Measurements from ENCODE around the gene PDLIM4. TPM values are rescaled to one million over a fixed set of nuclear protein-coding genes. Genes with fewer than 3 reads are reported as not detected.

Gene PDLIM4
- polyA plus RNA-seq, 1 donor (not counting 4 experiments of a cell fraction or from before 2014, with no cell fraction given), result 38.3 TPM

DNA sequence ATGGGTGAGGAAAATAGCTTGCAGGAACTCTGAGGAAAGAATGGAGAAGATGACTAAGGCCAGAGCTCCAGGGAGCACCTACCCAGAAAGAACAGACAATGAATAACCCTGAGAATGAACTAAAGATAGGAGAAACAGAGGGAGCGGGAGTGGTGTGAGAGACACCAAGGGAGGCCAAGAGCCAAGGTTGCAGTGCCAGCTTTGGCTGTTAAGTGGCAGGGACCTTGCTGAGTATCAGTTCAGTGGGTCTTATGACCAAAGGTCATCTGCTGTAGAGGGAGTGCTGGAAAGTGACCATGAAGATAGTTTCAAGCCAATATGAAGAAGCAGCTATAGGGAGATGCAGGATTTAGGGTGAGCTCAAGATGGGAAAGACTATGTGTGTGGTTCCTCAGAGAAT is 46.6 kb upstream of the PDLIM4 start:
- Histone ChIP-seq H4K20me1 (ENCODE audit: control insufficient read depth, extremely low read depth, insufficient read depth, low read length) (no peaks in the 10 kb centered on the region), H3K27ac (ENCODE audit: control insufficient read depth, insufficient read depth, low read length) (no peak overlapping the region), H3K79me2 (ENCODE audit: control insufficient read depth, insufficient read depth, low read length) (no peaks in the 10 kb centered on the region), H2AFZ (ENCODE audit: control insufficient read depth, low read length) (no peak overlapping the region), H3K4me1 (ENCODE audit: control insufficient read depth, extremely low read depth, insufficient read depth, low read length) (peaks cover 11% of the 10 kb centered on the region), H3K36me3 (ENCODE audit: control insufficient read depth in 2 of 2, extremely low read depth in 1 of 2, insufficient read depth in 2 of 2, low read length in 2 of 2) (peaks cover 40 to 48% of the 10 kb centered on the region in 2 experiments), H3K4me3 (ENCODE audit: control insufficient read depth in 2 of 3, extremely low read depth in 1 of 3, insufficient read depth in 2 of 3, low read depth in 1 of 3, low read length in 3 of 3) (no peak overlapping the region), H3K4me2 (ENCODE audit: control insufficient read depth, extremely low read depth, insufficient read depth, low read depth, low read length) (no peak overlapping the region), H3K27me3 (ENCODE audit: control insufficient read depth, extremely low read depth, insufficient read depth, low read length) (no peaks in the 10 kb centered on the region), H3K9me1 (ENCODE audit: control insufficient read depth, extremely low read depth, insufficient read depth, low read length) (peaks cover 2% of the 10 kb centered on the region), H3K9me3 (ENCODE audit: control insufficient read depth, low read depth, low read length) (no peaks in the 10 kb centered on the region), H3K9ac (ENCODE audit: control insufficient read depth, extremely low read depth, insufficient read depth, low read length) (no peak overlapping the region)
- TF ChIP-seq EZH2 (IDR thresholded peaks at IDR 0.05; ENCODE audit: low read length), result no peak
- TF ChIP-seq, protein P1, sequence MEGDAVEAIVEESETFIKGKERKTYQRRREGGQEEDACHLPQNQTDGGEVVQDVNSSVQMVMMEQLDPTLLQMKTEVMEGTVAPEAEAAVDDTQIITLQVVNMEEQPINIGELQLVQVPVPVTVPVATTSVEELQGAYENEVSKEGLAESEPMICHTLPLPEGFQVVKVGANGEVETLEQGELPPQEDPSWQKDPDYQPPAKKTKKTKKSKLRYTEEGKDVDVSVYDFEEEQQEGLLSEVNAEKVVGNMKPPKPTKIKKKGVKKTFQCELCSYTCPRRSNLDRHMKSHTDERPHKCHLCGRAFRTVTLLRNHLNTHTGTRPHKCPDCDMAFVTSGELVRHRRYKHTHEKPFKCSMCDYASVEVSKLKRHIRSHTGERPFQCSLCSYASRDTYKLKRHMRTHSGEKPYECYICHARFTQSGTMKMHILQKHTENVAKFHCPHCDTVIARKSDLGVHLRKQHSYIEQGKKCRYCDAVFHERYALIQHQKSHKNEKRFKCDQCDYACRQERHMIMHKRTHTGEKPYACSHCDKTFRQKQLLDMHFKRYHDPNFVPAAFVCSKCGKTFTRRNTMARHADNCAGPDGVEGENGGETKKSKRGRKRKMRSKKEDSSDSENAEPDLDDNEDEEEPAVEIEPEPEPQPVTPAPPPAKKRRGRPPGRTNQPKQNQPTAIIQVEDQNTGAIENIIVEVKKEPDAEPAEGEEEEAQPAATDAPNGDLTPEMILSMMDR (optimal IDR thresholded peaks at IDR 0.05 in 1 of 3, IDR thresholded peaks at IDR 0.05 in 1 of 3, conservative IDR thresholded peaks at IDR 0.05 in 1 of 3; ENCODE audit: extremely low read depth in 1 of 3, insufficient read depth in 2 of 3, low read length in 3 of 3), result no peak
- no peak for FAIRE-seq
- dilution Hi-C loops (cut with MboI; ENCODE audit: extremely low pct_ligation_motif_present, low sequenced_read_pairs), result no loop called here
- no peak for DNase-seq (ENCODE audit: low read depth, low spot score)

- Histone ChIP-seq H3K36me3 (ENCODE audit: control insufficient read depth in 2 of 2, extremely low read depth in 1 of 2, insufficient read depth in 2 of 2, low read length in 2 of 2) (peaks cover 36 to 45% of the 10 kb centered on the region in 2 experiments), H3K27ac (ENCODE audit: control insufficient read depth, insufficient read depth, low read length) (no peak overlapping the region), H3K9ac (ENCODE audit: control insufficient read depth, extremely low read depth, insufficient read depth, low read length) (no peak overlapping the region), H3K9me3 (ENCODE audit: control insufficient read depth, low read depth, low read length) (no peaks in the 10 kb centered on the region), H3K4me1 (ENCODE audit: control insufficient read depth, extremely low read depth, insufficient read depth, low read length) (peaks cover 11% of the 10 kb centered on the region), H3K27me3 (ENCODE audit: control insufficient read depth, extremely low read depth, insufficient read depth, low read length) (no peaks in the 10 kb centered on the region), H4K20me1 (ENCODE audit: control insufficient read depth, extremely low read depth, insufficient read depth, low read length) (no peaks in the 10 kb centered on the region), H3K4me2 (ENCODE audit: control insufficient read depth, extremely low read depth, insufficient read depth, low read depth, low read length) (no peak overlapping the region), H2AFZ (ENCODE audit: control insufficient read depth, low read length) (no peak overlapping the region), H3K4me3 (ENCODE audit: control insufficient read depth in 2 of 3, extremely low read depth in 1 of 3, insufficient read depth in 2 of 3, low read depth in 1 of 3, low read length in 3 of 3) (no peak overlapping the region), H3K9me1 (ENCODE audit: control insufficient read depth, extremely low read depth, insufficient read depth, low read length) (peaks cover 2% of the 10 kb centered on the region), H3K79me2 (ENCODE audit: control insufficient read depth, insufficient read depth, low read length) (no peaks in the 10 kb centered on the region)
- no peak for FAIRE-seq
- dilution Hi-C loops (cut with MboI; ENCODE audit: extremely low pct_ligation_motif_present, low sequenced_read_pairs), result no loop called here
- TF ChIP-seq EZH2 (IDR thresholded peaks at IDR 0.05; ENCODE audit: low read length), result no peak
- TF ChIP-seq, protein P1 (optimal IDR thresholded peaks at IDR 0.05 in 1 of 3, IDR thresholded peaks at IDR 0.05 in 1 of 3, conservative IDR thresholded peaks at IDR 0.05 in 1 of 3; ENCODE audit: extremely low read depth in 1 of 3, insufficient read depth in 2 of 3, low read length in 3 of 3), result no peak
- no peak for DNase-seq (ENCODE audit: low read depth, low spot score)
These were observed 45.7 kb upstream of the PDLIM4 start for GRCh38 chr5:132211787-132212186.

Data from keratinocyte (primary cell).